CD4-positive, alpha-beta T cell treated with Interferon gamma for 1 hour (primary cell): ENCODE data around the gene C19orf47.

Source experiments
- DNase-seq: peaks from one replicate; pipeline ENCODE4 v3.0.0-alpha.2; 2020

Gene C19orf47

GRCh38 chr19:40348125-40348913 is at the start of gene C19orf47, which contains the start of gene PLD3:
C19orf47 (minus strand) TSS chr19:40348397; CDS start chr19:40341857, 6,540 bp downstream.
PLD3 (plus strand) TSS chr19:40348695; CDS start chr19:40366484, 17,789 bp downstream.
- peak; percentile 100 for DNase-seq

- no peak for DNase-seq
Measured at GRCh38 chr19:40397568-40397906, 49.3 kb upstream of the C19orf47 start.

- no peak for DNase-seq
Measured at GRCh38 chr19:40396886-40397567, 48.8 kb upstream of the C19orf47 start.

- DNase-seq, result no peak
Measured at GRCh38 chr19:40395956-40396355, 47.8 kb upstream of the C19orf47 start.

GRCh38 chr19:40394816-40395210 is 46.6 kb upstream of the C19orf47 start:
- no peak for DNase-seq

GRCh38 chr19:40393894-40394815 is 46.0 kb upstream of the C19orf47 start:
- DNase-seq, result no peak

GRCh38 chr19:40392894-40393517 is 44.8 kb upstream of the C19orf47 start:
- DNase-seq, result no peak

GRCh38 chr19:40392123-40392522 is 43.9 kb upstream of the C19orf47 start:
- no peak for DNase-seq

GRCh38 chr19:40390084-40390742 is 42.0 kb upstream of the C19orf47 start, which contains the start of gene HIPK4:
HIPK4 (minus strand) TSS chr19:40390181; CDS start chr19:40389902, 279 bp downstream.
- DNase-seq, result no peak

- DNase-seq, result no peak
Measured at GRCh38 chr19:40389404-40390083, 41.3 kb upstream of the C19orf47 start.

GRCh38 chr19:40388481-40388880 is 40.3 kb upstream of the C19orf47 start:
- DNase-seq, result no peak

GRCh38 chr19:40387155-40387554 is 39.0 kb upstream of the C19orf47 start:
- DNase-seq, result no peak

GRCh38 chr19:40383668-40384248 is 35.6 kb upstream of the C19orf47 start:
- no peak for DNase-seq

GRCh38 chr19:40381321-40381720 is 33.1 kb upstream of the C19orf47 start:
- no peak for DNase-seq

- no peak for DNase-seq
Measured at GRCh38 chr19:40380199-40381037, 32.2 kb upstream of the C19orf47 start.

- DNase-seq, result no peak
Measured at GRCh38 chr19:40379446-40380198, 31.4 kb upstream of the C19orf47 start.

GRCh38 chr19:40378509-40378908 is 30.3 kb upstream of the C19orf47 start:
- DNase-seq, result no peak

GRCh38 chr19:40377876-40378385 is 29.7 kb upstream of the C19orf47 start:
- no peak for DNase-seq

- no peak for DNase-seq
Measured at GRCh38 chr19:40376286-40376862, 28.2 kb upstream of the C19orf47 start.
